ENCODE results near the gene CBR1. TPM values are rescaled to one million over a fixed set of nuclear protein-coding genes. Genes with fewer than 3 reads are reported as not detected.

The CBR1 gene
- total and polyA plus RNA-seq, 2 donors (not counting 1 experiment from before 2014, with no cell fraction given) = 12.4 to 14.4 TPM

DNA sequence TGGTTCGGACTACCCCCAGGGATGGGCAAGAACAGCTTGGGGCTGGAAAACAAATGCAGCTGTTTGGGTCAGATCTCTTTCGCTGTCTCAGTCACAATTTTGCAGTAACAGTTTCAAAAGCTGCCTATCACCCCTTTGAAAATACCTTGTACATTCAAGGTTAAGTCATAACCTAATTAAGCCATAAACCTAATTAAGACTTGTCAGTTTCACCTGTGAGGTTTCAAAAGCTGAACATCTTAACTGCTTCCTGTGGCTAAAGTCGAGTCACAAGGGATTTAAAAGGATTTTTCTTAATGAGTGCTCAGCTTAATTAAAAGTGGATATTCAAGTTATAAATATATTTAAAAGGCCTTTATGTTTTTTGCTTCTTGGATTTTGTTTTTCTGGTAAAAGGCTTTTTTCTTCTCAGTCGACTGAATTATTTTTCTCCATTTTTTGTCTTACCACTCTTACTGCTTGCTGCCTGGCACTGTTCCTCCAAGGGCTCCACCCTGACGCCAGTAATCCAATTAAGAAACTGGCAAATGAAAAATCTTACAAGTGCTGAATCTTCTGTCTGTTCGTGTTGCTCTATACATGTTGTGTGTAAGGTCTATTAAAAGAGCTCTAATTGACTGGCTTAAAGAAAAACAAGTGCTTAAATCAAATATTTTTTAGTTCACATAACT lies 31.3 kb downstream of the CBR1 start:
- H3K4me3 ChIP-seq (ENCODE audit: control extremely low read depth in 1 of 5, extremely low read depth in 1 of 5, insufficient read depth in 1 of 5, low read depth in 2 of 5, low read length in 4 of 5) = no peak overlapping the region
- no peak overlapping the region for H3K27ac ChIP-seq (ENCODE audit: low read length in 2 of 2)
- H3K4me1 ChIP-seq (ENCODE audit: control insufficient read depth in 2 of 2, insufficient read depth in 2 of 2, low read length in 2 of 2) = peaks cover 14 to 19% of the 10 kb centered on the region in 2 donors
- intact Hi-C loops (cut with micrococcal nuclease) = no loop called here
- H3K4me2 ChIP-seq (replicated peaks; ENCODE audit: low read depth, low read length, poor library complexity, severe bottlenecking) = no peak overlapping the region
- ChIA-PET POLR2A (no interaction called here), CTCF (interaction anchor here (0.9 kb wide), 1 partner anchor 31 kb away, joined by 4 read pairs; the partner anchor contains the start of gene CBR1)
- H3K9me3 Mint-ChIP-seq (ENCODE audit: insufficient read depth) = no peaks in the 10 kb centered on the region
- no peak for ATAC-seq (ENCODE audit: low read depth)
- H3K27me3 Mint-ChIP-seq = peaks cover 19% of the 10 kb centered on the region
- H3K9me3 ChIP-seq (ENCODE audit: control extremely low read depth in 1 of 3, control insufficient read depth in 2 of 3, insufficient read depth in 1 of 3, low read length in 2 of 3) = no peaks in the 10 kb centered on the region
- H3K9ac ChIP-seq (ENCODE audit: low read length) = no peak overlapping the region
- no peak overlapping the region for H2AFZ ChIP-seq (ENCODE audit: insufficient read depth, low read depth, low read length, poor library complexity, severe bottlenecking)
- H3K27me3 ChIP-seq (replicated peaks in 1 of 4; ENCODE audit: control extremely low read depth in 1 of 4, control insufficient read depth in 3 of 4, insufficient read depth in 4 of 4, low read length in 3 of 4) = peaks cover 0 to 10% (median 7%) of the 10 kb centered on the region in 4 experiments
- no peak overlapping the region for H3K4me3 Mint-ChIP-seq
- H3K27ac Mint-ChIP-seq = no peak overlapping the region
- peaks cover 22% of the 10 kb centered on the region for H3K4me1 Mint-ChIP-seq
- TF ChIP-seq, protein P1, sequence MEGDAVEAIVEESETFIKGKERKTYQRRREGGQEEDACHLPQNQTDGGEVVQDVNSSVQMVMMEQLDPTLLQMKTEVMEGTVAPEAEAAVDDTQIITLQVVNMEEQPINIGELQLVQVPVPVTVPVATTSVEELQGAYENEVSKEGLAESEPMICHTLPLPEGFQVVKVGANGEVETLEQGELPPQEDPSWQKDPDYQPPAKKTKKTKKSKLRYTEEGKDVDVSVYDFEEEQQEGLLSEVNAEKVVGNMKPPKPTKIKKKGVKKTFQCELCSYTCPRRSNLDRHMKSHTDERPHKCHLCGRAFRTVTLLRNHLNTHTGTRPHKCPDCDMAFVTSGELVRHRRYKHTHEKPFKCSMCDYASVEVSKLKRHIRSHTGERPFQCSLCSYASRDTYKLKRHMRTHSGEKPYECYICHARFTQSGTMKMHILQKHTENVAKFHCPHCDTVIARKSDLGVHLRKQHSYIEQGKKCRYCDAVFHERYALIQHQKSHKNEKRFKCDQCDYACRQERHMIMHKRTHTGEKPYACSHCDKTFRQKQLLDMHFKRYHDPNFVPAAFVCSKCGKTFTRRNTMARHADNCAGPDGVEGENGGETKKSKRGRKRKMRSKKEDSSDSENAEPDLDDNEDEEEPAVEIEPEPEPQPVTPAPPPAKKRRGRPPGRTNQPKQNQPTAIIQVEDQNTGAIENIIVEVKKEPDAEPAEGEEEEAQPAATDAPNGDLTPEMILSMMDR (IDR thresholded peaks at IDR 0.05) = no peak
- no peak for TF ChIP-seq EZH2 (IDR thresholded peaks at IDR 0.05; ENCODE audit: borderline replicate concordance, insufficient read depth, low read depth, low read length, poor library complexity, severe bottlenecking)
- DNase-seq = no peak
- H3K79me2 ChIP-seq (ENCODE audit: control insufficient read depth, insufficient read depth, low read length) = no peaks in the 10 kb centered on the region
- 96% methylated on average over 2 of the region's 6 CpGs for WGBS (ENCODE audit: insufficient coverage)
- H3K36me3 ChIP-seq (replicated peaks in 1 of 2; ENCODE audit: control extremely low read depth in 1 of 2, control insufficient read depth in 1 of 2, extremely low read depth in 1 of 2, insufficient read depth in 2 of 2, low read length in 1 of 2) = no peaks in the 10 kb centered on the region
- H4K20me1 ChIP-seq (ENCODE audit: control insufficient read depth, insufficient read depth, low read length, poor library complexity, severe bottlenecking) = no peaks in the 10 kb centered on the region

DNA sequence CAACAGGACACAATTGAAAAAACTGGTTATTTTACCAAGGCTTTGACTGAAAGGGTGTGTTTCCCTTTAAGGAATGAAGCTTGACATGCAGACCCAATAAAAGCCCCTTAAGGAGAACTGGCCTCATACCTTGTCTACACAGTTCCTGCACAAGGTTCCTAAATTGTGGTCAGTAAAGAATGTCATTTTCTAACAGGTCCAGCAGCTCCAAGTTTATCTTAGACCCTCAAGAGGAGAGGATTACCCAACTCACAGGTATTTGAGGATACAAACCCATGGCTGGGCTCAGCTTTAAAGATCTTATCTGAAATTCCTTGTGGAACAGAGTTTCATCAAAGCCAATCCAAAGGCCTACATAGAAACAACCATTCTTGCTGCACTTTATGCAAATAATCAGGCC lies 33.6 kb downstream of the CBR1 start:
- no peaks in the 10 kb centered on the region for H3K9me3 ChIP-seq (ENCODE audit: control extremely low read depth in 1 of 3, control insufficient read depth in 2 of 3, insufficient read depth in 1 of 3, low read length in 2 of 3)
- H4K20me1 ChIP-seq (ENCODE audit: control insufficient read depth, insufficient read depth, low read length, poor library complexity, severe bottlenecking) = no peaks in the 10 kb centered on the region
- no peak overlapping the region for H2AFZ ChIP-seq (ENCODE audit: insufficient read depth, low read depth, low read length, poor library complexity, severe bottlenecking)
- H3K79me2 ChIP-seq (ENCODE audit: control insufficient read depth, insufficient read depth, low read length) = no peaks in the 10 kb centered on the region
- peaks cover 9% of the 10 kb centered on the region for H3K4me1 Mint-ChIP-seq
- no peak for TF ChIP-seq EZH2 (IDR thresholded peaks at IDR 0.05; ENCODE audit: borderline replicate concordance, insufficient read depth, low read depth, low read length, poor library complexity, severe bottlenecking)
- TF ChIP-seq, protein P1 (IDR thresholded peaks at IDR 0.05) = no peak
- peaks cover 0 to 14% (median 10%) of the 10 kb centered on the region in 4 experiments for H3K27me3 ChIP-seq (replicated peaks in 1 of 4; ENCODE audit: control extremely low read depth in 1 of 4, control insufficient read depth in 3 of 4, insufficient read depth in 4 of 4, low read length in 3 of 4)
- H3K4me2 ChIP-seq (replicated peaks; ENCODE audit: low read depth, low read length, poor library complexity, severe bottlenecking) = no peak overlapping the region
- intact Hi-C loops (cut with micrococcal nuclease) = no loop called here
- CTCF ChIA-PET = interaction anchor here (0.6 to 2.4 kb wide), 8 partner anchors 9 to 1451 kb away, joined by 3 to 10 read pairs (median 4); partner anchors contain the start of gene SETD4
- POLR2A ChIA-PET = interaction anchor here (0.9 kb wide), 1 partner anchor 9 kb away, joined by 4 read pairs; no protein-coding TSS in a partner anchor
- no peak overlapping the region for H3K4me3 Mint-ChIP-seq
- H3K27ac Mint-ChIP-seq = no peak overlapping the region
- no peak overlapping the region for H3K9ac ChIP-seq (ENCODE audit: low read length)
- DNase-seq = no peak
- no peaks in the 10 kb centered on the region for H3K9me3 Mint-ChIP-seq (ENCODE audit: insufficient read depth)
- H3K4me1 ChIP-seq (ENCODE audit: control insufficient read depth in 2 of 2, insufficient read depth in 2 of 2, low read length in 2 of 2) = peaks cover 7 to 10% of the 10 kb centered on the region in 2 donors
- H3K4me3 ChIP-seq (ENCODE audit: control extremely low read depth in 1 of 5, extremely low read depth in 1 of 5, insufficient read depth in 1 of 5, low read depth in 2 of 5, low read length in 4 of 5) = no peak overlapping the region
- no peak for ATAC-seq (ENCODE audit: low read depth)
- H3K27me3 Mint-ChIP-seq = peaks cover 26% of the 10 kb centered on the region
- H3K27ac ChIP-seq (ENCODE audit: low read length in 2 of 2) = no peak overlapping the region
- no peaks in the 10 kb centered on the region for H3K36me3 ChIP-seq (replicated peaks in 1 of 2; ENCODE audit: control extremely low read depth in 1 of 2, control insufficient read depth in 1 of 2, extremely low read depth in 1 of 2, insufficient read depth in 2 of 2, low read length in 1 of 2)

Measured in B cell (primary cell).